ACHN (cell line): ENCODE data around the gene MPC2.
"Not testable (repeated sequence)": the region's sequence is repeated elsewhere in the genome, so short reads cannot be mapped to it uniquely, and the experiment has no call there.

Experiments used
- DNase-seq: peaks from one replicate; pipeline ENCODE4 v3.0.0-alpha.2; 2015
- in situ Hi-C: cut with HindIII; loops from 2 replicates; pipeline ENCODE4 v1.10.0; 2017; ENCODE audit warnings: low sequenced_read_pairs, low pct_ligation_motif_present, low pct_unique_long_range_greater_than_20kb

The MPC2 gene

DNA sequence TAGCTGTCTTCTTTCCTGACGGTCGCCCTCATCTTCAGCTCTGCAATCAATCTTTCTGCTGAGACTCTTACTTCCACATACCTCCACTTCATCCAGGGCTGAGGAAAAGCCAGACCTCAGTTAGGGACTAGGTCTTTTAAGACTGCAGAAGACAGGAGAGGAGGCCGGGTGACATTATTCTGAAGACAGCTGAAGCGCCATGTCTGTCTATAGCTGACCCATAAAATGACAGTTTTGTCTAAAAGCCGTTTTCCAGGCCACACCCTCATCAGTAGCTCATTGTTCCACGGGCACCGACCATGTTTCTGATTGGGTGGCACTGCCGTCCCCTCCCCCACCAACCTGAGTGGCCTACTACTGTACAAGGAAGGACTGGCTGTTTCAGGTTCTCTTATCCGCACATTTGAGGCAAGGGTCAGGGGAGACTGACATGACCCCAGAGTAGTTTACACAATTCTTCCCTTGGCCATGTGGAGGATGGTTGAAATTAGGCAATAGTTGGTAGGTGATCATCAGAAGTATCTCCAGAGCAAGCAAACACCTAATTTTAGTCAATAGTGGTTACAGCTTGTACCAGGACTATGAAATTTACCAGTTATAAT, 22.9 kb downstream of the MPC2 start, which contains the start of gene ADCY10:
ADCY10 (minus strand) TSS at position 240 of the 602 bp plus-strand sequence. CDS start 8,994 bp downstream, outside the sequence.
- no peak for DNase-seq
- in situ Hi-C loops: no loop called here

DNA sequence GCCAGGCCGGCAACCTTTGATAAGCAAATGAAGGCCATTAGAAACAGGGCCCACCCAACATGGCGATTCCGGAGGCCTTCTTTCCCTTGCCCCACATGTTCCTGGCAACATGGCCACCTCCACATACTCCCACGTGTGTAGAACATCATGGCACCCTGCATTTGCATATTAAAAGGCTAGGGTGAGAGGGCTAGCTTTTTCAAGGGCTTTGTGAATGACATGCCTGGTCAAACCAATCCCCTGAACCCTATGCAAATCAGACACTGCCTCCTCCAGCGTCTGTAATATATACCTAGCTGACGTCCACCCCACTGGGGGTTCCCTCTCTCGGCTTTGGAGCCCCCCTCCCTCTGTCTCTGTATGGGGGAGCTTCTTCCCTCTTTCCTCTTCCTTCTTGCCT, 24.6 kb downstream of the MPC2 start:
- no peak for DNase-seq
- in situ Hi-C loops: no loop called here

DNA sequence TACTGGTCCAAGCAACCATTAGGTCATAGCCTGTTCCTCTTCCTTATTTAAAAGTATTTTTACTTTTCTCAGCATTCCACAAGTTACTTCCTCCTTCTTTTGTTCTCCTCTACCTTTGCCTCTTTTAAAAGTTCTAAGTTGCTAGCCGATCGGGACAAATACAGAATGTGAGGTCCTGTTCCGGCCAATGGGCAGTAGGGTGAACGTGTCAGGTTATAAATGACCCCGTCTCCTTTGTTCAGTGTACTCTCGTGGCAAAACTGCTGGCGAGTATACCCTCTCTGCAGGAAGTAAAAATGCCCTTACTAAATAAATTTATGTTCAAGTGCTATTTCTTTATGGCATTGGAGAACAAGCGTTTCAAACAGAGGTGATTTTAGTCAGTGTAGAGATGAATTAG, 25.5 kb downstream of the MPC2 start:
- no peak for DNase-seq
- in situ Hi-C loops: no loop called here

DNA sequence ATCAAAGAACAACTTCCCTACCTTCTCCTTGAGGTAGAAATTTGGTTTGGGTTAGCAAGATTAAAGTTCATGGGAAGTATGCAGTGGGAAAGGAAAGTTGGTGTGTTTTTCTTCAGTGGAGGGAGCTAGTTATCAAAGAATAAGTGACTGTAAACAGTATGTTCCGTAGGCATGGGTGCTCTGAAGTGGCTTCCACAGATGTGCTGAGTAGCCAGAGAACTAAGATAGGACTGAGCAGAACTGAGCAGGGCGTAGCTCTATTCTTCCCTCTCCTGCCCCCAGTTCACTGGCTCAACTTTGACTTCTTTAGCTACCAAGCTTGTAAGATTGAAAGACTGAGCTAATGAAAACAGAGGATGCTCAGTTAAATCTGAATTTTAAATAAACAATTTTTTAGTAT, 26.3 kb downstream of the MPC2 start:
- DNase-seq: no peak
- in situ Hi-C loops: no loop called here

- DNase-seq: no peak
- in situ Hi-C loops: no loop called here
Observed at GRCh38 chr1:167909691-167910180, 27.1 kb downstream of the MPC2 start.

GRCh38 chr1:167905671-167906070, 31.2 kb downstream of the MPC2 start:
- DNase-seq: no peak
- in situ Hi-C loops: no loop called here

- no peak for DNase-seq
- in situ Hi-C loops: no loop called here
Observed at GRCh38 chr1:167905182-167905581, 31.7 kb downstream of the MPC2 start.

GRCh38 chr1:167904652-167905130, 32.2 kb downstream of the MPC2 start:
- peak; percentile 49 for DNase-seq
- in situ Hi-C loops: no loop called here

GRCh38 chr1:167900907-167901306, 36.0 kb downstream of the MPC2 start:
- in situ Hi-C loops: no loop called here
- no peak for DNase-seq

GRCh38 chr1:167899253-167899681, 37.6 kb downstream of the MPC2 start:
- DNase-seq: no peak
- in situ Hi-C loops: no loop called here

DNA sequence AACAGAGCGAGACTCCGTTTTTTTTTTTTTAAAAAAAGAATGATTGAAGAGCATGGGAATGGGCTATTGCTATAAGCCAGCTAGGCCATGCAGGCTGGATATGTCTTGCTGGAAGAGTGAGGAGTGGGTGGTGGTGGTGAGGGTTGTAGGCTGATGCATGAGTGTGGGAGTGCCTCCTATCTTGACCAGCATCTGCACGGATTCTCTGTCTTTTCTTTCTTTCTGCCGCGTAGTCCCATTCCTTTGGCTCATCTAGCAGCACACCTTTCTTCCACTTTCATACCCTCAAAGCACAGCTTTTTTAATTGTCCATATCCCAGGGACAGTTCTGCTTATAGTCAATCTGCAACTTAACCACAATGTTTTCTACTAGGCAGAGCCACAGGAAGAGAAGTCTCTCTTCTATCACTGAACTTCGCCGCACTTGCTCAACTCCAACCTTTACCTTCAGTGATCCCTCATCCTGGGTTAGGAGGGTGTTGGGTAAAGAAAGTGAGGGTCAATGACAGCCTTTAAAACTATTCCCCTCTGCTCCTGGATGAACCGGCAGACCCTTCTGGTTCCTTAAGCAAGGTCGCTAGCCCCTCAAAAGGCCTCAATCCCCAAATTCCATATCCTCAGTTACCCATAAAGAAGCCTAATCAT, 38.2 kb downstream of the MPC2 start:
- in situ Hi-C loops: no loop called here
- no peak for DNase-seq

DNA sequence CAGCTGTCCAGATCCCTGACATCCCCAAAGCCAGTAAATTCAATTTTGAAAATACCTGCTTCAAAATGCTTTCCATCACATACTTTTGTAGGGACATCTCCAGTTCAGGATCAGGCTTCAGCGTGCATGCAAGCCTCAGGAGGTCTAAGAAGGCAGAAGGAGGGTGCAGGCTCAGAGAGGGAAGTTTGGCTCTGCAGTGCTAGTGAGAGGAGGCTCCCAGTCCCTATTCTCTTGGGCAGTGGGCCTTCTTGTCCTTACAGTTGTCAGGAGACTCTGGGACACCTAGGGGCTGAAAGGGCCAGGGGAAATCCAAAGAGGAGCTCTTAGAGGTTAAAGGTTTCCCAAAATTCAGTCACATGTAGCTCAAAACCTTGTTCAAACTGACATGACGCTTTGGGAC, 43.1 kb downstream of the MPC2 start:
- DNase-seq: no peak
- in situ Hi-C loops: no loop called here

DNA sequence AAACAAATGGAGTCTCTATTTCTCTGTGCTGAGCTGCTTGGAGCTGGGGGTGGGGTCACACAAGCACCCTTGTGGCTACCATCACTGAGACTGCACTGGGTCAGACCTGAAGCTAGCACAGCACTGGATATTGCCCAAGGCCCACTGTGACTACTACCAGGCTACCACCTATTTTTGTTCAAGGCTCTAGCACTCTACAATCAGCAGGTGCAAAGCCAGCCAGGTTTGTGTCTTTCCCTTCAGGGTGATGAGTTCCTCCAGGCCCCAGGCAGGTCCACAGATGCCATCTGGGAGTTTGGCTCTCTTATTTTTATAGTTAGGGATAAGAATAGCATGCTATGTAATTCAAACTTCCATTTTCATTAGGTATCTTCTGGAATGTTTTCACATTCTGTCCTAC, 46.5 kb downstream of the MPC2 start:
- no peak for DNase-seq
- in situ Hi-C loops: no loop called here

GRCh38 chr1:167887187-167887586, 49.7 kb downstream of the MPC2 start:
- in situ Hi-C loops, DNase-seq: not testable (repeated sequence)

DNA sequence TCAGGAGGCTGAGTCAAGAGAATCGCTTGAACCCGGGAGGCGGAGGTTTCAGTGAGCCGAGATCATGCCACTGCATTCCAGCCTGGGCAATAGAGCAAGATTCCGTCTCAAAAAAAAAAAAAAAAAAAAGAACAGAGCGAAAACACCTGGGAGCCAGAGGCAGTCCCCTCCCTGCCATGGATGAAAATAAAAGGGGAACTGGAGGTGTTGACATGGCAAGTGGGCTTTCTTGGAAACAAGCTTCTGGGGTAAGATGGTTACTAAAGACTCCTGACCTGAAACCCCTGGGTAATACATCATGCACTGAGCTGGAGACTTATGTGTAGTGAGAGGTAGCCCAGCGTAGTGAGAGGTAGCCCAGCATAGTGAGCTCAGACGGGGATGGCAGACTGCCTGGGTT, 54.5 kb downstream of the MPC2 start:
- no peak for DNase-seq
- in situ Hi-C loops: no loop called here

DNA sequence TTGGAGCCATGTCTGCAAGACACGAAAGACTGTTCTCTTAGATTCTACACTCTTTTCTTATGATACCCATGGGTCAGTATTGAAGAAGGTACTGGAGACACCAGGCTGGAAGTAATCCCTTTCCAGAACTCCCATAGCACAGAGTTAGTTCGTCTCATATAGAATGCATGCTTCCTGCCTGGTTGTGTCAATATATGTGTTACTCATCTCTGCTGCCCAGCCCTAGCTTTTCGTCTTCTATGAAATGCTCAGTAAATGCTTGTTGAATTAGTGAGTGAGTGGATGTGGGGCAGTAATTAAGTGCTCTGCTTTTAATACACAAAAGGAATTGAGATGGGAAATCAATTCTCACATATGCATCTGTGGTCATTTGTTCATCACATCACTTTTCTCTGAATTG, 55.1 kb downstream of the MPC2 start:
- in situ Hi-C loops: no loop called here
- no peak for DNase-seq

DNA sequence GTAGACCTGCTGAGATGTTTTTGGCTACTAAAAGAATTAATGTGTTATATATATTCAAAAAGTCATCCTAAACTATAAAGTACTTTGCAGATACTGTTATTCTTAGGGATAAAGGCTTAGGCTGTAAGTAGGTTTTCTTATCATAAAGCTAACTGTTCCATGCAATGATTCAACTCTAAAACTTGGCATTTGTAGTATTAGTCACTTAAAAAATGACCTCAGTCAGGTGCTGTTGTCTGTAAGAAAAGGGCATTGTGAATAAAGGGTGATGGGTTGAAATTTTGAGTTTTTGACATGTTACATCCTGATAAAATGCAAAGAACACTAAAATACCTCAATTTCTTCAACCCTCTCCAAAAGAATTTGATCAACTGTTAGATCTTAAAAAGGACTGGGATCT, 55.8 kb downstream of the MPC2 start:
- in situ Hi-C loops: no loop called here
- peak; percentile 42 for DNase-seq

DNA sequence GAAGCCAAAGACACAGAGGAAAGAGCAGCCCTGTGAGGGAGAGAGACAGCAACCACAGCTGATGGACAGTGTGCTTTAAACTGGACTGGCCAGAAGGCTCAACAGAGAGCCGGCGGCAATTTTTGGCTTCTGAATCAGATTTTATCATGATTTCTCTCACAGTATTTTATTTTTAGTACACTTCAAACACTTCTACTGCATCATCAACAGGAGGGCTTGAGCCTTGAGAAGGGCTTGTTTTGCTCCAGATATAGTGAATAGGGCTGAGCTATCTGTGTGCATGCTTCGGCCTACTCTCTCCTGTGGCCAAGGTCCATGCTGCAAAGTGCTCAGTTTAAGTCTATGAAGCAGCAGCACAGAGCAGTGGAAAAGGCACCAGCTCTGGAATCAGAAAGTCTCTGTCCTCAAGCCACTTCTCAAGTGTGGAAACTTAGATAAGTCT, 56.3 kb downstream of the MPC2 start:
- no peak for DNase-seq
- in situ Hi-C loops: no loop called here

GRCh38 chr1:167879508-167879907, 57.4 kb downstream of the MPC2 start:
- in situ Hi-C loops: no loop called here

More at GRCh38 chr1:167879508-167879907, 57.4 kb downstream of the MPC2 start:
- DNase-seq: no peak
